Endodermal cell (in vitro differentiated cells): ENCODE results near the gene GSTO2. TPM values are rescaled to one million over a fixed set of nuclear protein-coding genes. Genes with fewer than 3 reads are reported as not detected.

Experiments
- DNase-seq: peaks from one replicate; pipeline ENCODE4 v3.0.0-alpha.2; 2017
- H3K27ac ChIP-seq: 2 replicates; pipeline ENCODE4 v1.5.1; 2013; ENCODE audit warnings: mild to moderate bottlenecking, low read depth, low read length, moderate library complexity
- H3K27me3 ChIP-seq: 2 replicates; pipeline ENCODE4 v1.6.1; 2013; ENCODE audit warnings: mild to moderate bottlenecking, low read length, moderate library complexity; ENCODE audit not compliant: insufficient read depth, control insufficient read depth, poor library complexity, severe bottlenecking
- H3K36me3 ChIP-seq: 2 replicates; pipeline ENCODE4 v1.7.0; 2013; ENCODE audit warnings: mild to moderate bottlenecking, low read length, moderate library complexity; ENCODE audit not compliant: control insufficient read depth, insufficient read depth
- H3K4me1 ChIP-seq: one replicate; pipeline ENCODE4 v1.7.0; 2013; ENCODE audit warnings: low read length; ENCODE audit not compliant: control insufficient read depth, insufficient read depth
- H3K4me3 ChIP-seq: 2 replicates; pipeline ENCODE4 v1.5.1; 2013; ENCODE audit warnings: mild to moderate bottlenecking, low read length, moderate library complexity
- H3K9ac ChIP-seq: 2 replicates; pipeline ENCODE4 v1.6.1; 2013; ENCODE audit warnings: mild to moderate bottlenecking, low read length, moderate library complexity; ENCODE audit not compliant: poor library complexity, severe bottlenecking; ENCODE audit errors: extremely low read depth
- H3K9me3 ChIP-seq: 2 replicates; pipeline ENCODE4 v1.6.1; 2013; ENCODE audit warnings: mild to moderate bottlenecking, low read length, moderate library complexity; ENCODE audit not compliant: control insufficient read depth
- H3K27ac Mint-ChIP-seq: 2 replicates; pipeline ENCODE4 v1.8.0; 2020; ENCODE audit warnings: mixed read lengths
- H3K27me3 Mint-ChIP-seq: 2 replicates; pipeline ENCODE4 v1.8.0; 2021; ENCODE audit warnings: mild to moderate bottlenecking, mixed read lengths; ENCODE audit not compliant: insufficient read depth
- H3K36me3 Mint-ChIP-seq: 2 replicates; pipeline ENCODE4 v1.8.0; 2020; ENCODE audit warnings: low read depth, mixed read lengths
- H3K4me1 Mint-ChIP-seq: 2 replicates; pipeline ENCODE4 v1.8.0; 2020; ENCODE audit warnings: mixed read lengths
- H3K4me3 Mint-ChIP-seq: 2 replicates; pipeline ENCODE4 v1.8.0; 2020; ENCODE audit warnings: mild to moderate bottlenecking, moderate library complexity, mixed read lengths
- H3K9me3 Mint-ChIP-seq: 2 replicates; pipeline ENCODE4 v1.8.0; 2020; ENCODE audit warnings: mild to moderate bottlenecking, mixed read lengths
- CTCF ChIP-seq: fragments of 200-600 bp; sonication (generic); conservative IDR thresholded peaks from 2 replicates; pipeline ENCODE4 v1.5.0; 2021; ENCODE audit warnings: antibody characterized with exemption, mild to moderate bottlenecking
- WGBS, 2 experiments: methylation state at CpG; one replicate each; pipeline versions ENCODE4 v1.1.5 to v1.1.7; 2013; ENCODE audit warnings: missing lambda C conversion rate in 2 of 2, mixed read lengths in 1 of 2; ENCODE audit not compliant: insufficient coverage in 1 of 2, insufficient read length in 1 of 2; 5-methylcytosine and 5-hydroxymethylcytosine counted together
- total RNA-seq, 2 donors: library from RNA; stranded (reverse); fragmentation: NEBNext Ultra II Directional in 1 of 2; extraction: Animal tissue kit (Norgen Biotek cat#: 25700) in 1 of 2; gene quantifications; 2 replicates in 1 of 2; 3 replicates in 1 of 2; pipeline ENCODE4 v1.2.1, GENCODE V29; 2021

Gene GSTO2
- total RNA-seq, 2 donors from 2014 or later, result 17.8 to 18.8 TPM

DNA sequence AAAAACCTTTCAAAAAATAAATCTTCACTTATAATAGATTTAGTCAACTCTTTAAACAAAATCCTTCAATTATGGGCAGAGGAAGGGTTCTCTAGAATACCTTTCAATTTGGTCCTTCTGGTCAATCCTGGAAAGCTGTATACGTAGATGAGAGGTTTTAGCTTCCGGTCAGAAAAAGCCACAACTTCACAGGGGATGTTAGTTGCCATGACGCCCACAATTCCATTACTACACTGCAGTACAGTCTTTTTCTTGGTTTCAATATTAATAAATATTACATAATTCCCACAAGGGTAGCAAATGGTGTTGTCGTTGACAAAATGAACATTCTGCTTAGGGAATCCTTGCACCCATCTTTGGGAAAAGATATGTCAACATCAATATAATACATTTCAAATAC is 38.5 kb upstream of the GSTO2 start:
- Histone ChIP-seq H3K9me3 (peaks cover 24% of the 10 kb centered on the region), H3K36me3 (no peaks in the 10 kb centered on the region), H3K27ac (no peak overlapping the region), H3K4me1 (no peaks in the 10 kb centered on the region), H3K9ac (no peak overlapping the region), H3K4me3 (no peak overlapping the region), H3K27me3 (no peaks in the 10 kb centered on the region)
- WGBS, 2 experiments, result 90 to 92% methylated on average over 2 to 4 of the region's 4 CpGs
- Mint-ChIP-seq H3K9me3 (peaks cover 19% of the 10 kb centered on the region), H3K27me3 (no peaks in the 10 kb centered on the region), H3K36me3 (peaks cover 7% of the 10 kb centered on the region), H3K27ac (no peak overlapping the region), H3K4me1 (peaks cover 4% of the 10 kb centered on the region), H3K4me3 (no peak overlapping the region)
- DNase-seq, result no peak
- no peak for TF ChIP-seq CTCF

DNA sequence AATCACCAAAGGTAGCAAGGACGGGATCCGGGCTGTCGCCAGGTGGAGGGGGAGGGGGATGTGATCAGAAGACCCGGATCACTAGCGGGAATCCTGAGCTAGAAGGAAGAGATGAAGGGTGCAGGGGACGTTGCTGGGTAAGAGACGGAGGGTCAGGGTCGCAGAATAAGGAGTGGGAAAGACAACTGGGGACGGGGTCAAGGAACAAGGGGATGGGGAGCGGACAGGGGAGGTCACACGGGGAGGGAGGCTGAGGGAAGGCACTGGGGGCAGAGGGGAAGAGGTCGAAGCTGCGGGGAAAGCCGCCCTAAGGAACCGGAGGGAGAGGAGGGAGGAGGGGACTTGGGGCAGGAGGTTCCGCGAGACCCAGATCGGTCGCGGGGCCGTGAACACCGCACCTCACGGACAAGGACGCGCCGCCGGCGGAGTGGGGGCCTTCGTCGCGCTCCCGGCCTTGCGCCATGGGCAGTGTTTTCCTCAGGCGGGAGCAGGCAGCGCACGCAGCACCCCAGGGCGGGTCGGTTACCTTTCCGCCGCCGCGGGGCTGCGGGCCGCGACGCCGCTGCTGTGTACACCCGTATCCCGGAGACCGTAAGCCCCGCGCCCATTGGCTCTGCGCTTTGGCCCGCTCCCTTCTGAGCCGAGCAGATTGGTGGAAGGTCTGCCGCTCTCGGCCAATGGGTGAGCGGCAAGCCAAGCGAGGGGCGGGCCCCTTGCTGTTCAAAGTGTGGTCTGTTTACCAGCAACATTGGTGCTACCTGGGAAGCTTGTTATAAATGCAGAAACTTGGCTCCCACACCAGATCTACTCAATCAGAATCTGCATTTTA is 37.0 kb upstream of the GSTO2 start, which contains the start of gene CFAP43:
Gene CFAP43 (minus strand): TSS at position 581 of the 829 bp plus-strand sequence. CDS start 118 bp downstream, at position 463.
- no peaks in the 10 kb centered on the region for H3K4me1 ChIP-seq
- DNase-seq, result peak; percentile 99
- H3K36me3 ChIP-seq, result no peaks in the 10 kb centered on the region
- peaks cover 26% of the 10 kb centered on the region for H3K9me3 Mint-ChIP-seq
- H3K9me3 ChIP-seq, result peaks cover 30% of the 10 kb centered on the region
- H3K36me3 Mint-ChIP-seq, result peaks cover 21% of the 10 kb centered on the region
- peak within 1 kb of the TSS; percentile 96 for H3K9ac ChIP-seq
- peak within 1 kb of the TSS; percentile 60 for H3K27ac ChIP-seq
- H3K27me3 ChIP-seq, result no peaks in the 10 kb centered on the region
- H3K4me1 Mint-ChIP-seq, result peaks cover 4% of the 10 kb centered on the region
- no peak for TF ChIP-seq CTCF
- peak within 1 kb of the TSS; percentile 87 for H3K4me3 Mint-ChIP-seq
- no peaks in the 10 kb centered on the region for H3K27me3 Mint-ChIP-seq
- peak within 1 kb of the TSS; percentile 95 for H3K27ac Mint-ChIP-seq
- 0 to 2% methylated on average over 37 to 60 of the region's 60 CpGs for WGBS, 2 experiments
- H3K4me3 ChIP-seq, result peak within 1 kb of the TSS; percentile 95

DNA sequence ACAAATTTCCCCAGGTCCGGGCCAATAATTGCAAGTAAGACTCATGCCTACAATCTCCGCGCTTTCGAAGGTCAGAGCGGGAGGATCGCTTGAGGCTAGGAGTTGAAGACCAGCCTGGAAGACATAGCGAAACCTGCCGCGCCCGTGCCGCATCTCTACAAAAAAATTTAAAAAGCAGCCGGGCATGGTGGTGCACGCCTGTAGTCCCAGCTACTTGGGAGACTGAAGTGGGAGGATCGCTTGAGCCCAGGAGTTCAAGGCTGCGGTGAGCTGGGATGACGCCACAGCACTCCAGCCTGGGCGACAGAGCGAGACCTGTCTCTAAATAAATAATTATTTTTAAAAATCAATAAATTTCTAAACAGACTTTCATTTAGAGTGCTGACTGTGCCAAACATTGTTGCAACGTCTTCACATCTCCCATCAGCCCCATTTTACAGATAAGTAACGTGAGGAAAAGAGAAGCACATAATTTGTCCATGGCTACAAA is 36.3 kb upstream of the GSTO2 start:
- no peak for DNase-seq
- H3K27me3 Mint-ChIP-seq, result no peaks in the 10 kb centered on the region
- WGBS, 2 experiments, result 19 to 28% methylated on average over 10 to 16 of the region's 20 CpGs
- H3K9me3 ChIP-seq, result peaks cover 30% of the 10 kb centered on the region
- H3K4me3 ChIP-seq, result peak overlapping the region; percentile 95
- TF ChIP-seq CTCF, result no peak
- peak overlapping the region; percentile 87 for H3K4me3 Mint-ChIP-seq
- peaks cover 26% of the 10 kb centered on the region for H3K9me3 Mint-ChIP-seq
- peaks cover 4% of the 10 kb centered on the region for H3K4me1 Mint-ChIP-seq
- H3K27me3 ChIP-seq, result no peaks in the 10 kb centered on the region
- H3K9ac ChIP-seq, result peak overlapping the region; percentile 96
- no peaks in the 10 kb centered on the region for H3K36me3 ChIP-seq
- H3K27ac ChIP-seq, result no peak overlapping the region
- H3K36me3 Mint-ChIP-seq, result peaks cover 23% of the 10 kb centered on the region
- peak overlapping the region; percentile 89 for H3K27ac Mint-ChIP-seq
- no peaks in the 10 kb centered on the region for H3K4me1 ChIP-seq
